NT2/D1 (cell line): ENCODE data around the gene EXOC1.

Experiments used
- SUZ12 ChIP-seq: IDR thresholded peaks from 2 replicates; pipeline ENCODE4 v1.6.1; 2011; ENCODE audit not compliant: insufficient read length, insufficient read depth; ENCODE audit errors: extremely low read depth
- ZNF274 ChIP-seq: IDR thresholded peaks from 2 replicates; pipeline ENCODE4 v1.6.1; 2011; ENCODE audit warnings: mild to moderate bottlenecking, low read depth, low read length

DNA sequence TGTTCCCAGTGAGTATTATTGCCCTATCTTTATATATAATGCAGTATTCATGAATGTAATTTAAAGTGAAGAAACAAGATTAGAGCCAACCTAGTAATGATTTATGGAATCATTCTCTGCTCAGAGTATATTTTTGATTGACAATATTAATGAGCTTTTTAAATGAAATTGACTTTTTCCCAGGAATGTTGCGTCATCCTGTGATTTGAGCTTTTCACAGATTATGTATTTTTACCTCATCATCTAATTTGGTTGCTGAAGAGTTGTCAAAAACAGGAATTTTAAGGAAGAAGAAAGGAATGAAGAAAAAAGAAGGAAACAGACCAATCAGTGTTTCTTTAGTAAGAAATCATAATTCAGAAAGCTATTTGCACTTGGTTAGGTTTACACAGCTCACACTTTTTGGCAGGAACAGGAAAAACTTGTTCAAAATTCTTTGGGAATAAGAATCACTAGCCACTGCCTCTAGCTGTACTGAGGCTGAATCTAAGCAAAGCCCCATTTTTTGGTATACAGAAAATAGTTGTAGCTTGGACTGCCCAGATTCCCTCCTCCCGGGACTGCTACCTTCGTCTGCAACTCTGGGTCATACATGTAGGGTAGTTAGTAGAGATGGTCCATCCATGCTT is 27.3 kb downstream of the EXOC1 start:
- no peak for TF ChIP-seq ZNF274
- TF ChIP-seq SUZ12, result no peak
